22Rv1 (cell line): ENCODE data around the gene BIN1.

Experiments used
- CTCF ChIP-seq: fragments of 450-650 bp; IDR thresholded peaks from 2 replicates; pipeline ENCODE4 v1.5.1; 2017; ENCODE audit warnings: mild to moderate bottlenecking
- ZFX ChIP-seq: fragments of 450-650 bp; IDR thresholded peaks from 2 replicates; pipeline ENCODE4 v1.6.1; 2017; ENCODE audit warnings: antibody characterized with exemption, borderline replicate concordance

- TF ChIP-seq CTCF (no peak), ZFX (no peak)
These were observed 62.7 kb downstream of the BIN1 start for GRCh38 chr2:127044165-127044718.
